Esophagus mucosa (tissue), 1 donor: ENCODE data around the gene EVA1A. TPM values are rescaled to one million over a fixed set of nuclear protein-coding genes. Genes with fewer than 3 reads are reported as not detected.

Source experiments
- total RNA-seq: library from RNA; stranded (reverse); gene quantifications from one replicate; pipeline ENCODE4 v1.2.4, GENCODE V29; 2023
- donor health status: DM: yes; HTN: yes; CAD: no.

The EVA1A gene
- total RNA-seq, 1 donor from 2014 or later = 0.56 TPM

Other genes with a start within 250 kb of the EVA1A start
- 39.9 TPM for gene MRPL19, start 85.8 kb upstream of the EVA1A start, total RNA-seq
- 7.7 TPM for gene GCFC2, start 150.0 kb upstream of the EVA1A start, total RNA-seq